GM12875 (cell line): ENCODE data around the gene LAYN.

Experiments used
- H3K4me3 ChIP-seq: one replicate; pipeline ENCODE4 v1.5.1; 2011; ENCODE audit warnings: low read depth, low read length, control low read depth
- CTCF ChIP-seq: IDR thresholded peaks from 2 replicates; pipeline ENCODE4 v1.5.1; 2011; ENCODE audit warnings: low read depth, mild to moderate bottlenecking, control low read depth, inconsistent platforms, low read length, moderate library complexity, borderline replicate concordance; ENCODE audit not compliant: insufficient read depth

Gene LAYN

GRCh38 chr11:111512296-111513239 lies 28.0 kb upstream of the LAYN start, which contains the start of gene BTG4:
Gene BTG4, minus strand, starts transcription at chr11:111512386. Its CDS starts 13,610 bp downstream, at chr11:111498776.
- TF ChIP-seq CTCF = no peak
- H3K4me3 ChIP-seq = no peak within 1 kb of the TSS

DNA sequence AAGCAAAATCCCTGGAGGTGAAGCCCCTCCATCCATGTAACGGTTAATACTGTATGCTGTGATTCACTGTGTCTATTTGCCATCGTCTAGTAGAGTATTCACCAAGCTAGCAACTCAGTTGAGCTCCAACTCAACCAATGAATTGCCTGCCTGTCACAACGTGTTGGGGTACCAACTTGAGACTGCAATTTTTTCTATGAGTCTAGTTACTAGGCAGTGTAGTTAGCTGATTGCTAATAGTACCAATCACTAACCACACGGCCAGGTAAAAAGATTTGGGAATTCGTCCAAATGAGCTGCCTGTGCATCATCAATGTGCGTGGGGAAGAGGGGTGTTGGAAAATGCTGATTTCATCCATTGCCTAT lies 27.3 kb upstream of the LAYN start:
- no peak overlapping the region for H3K4me3 ChIP-seq

DNA sequence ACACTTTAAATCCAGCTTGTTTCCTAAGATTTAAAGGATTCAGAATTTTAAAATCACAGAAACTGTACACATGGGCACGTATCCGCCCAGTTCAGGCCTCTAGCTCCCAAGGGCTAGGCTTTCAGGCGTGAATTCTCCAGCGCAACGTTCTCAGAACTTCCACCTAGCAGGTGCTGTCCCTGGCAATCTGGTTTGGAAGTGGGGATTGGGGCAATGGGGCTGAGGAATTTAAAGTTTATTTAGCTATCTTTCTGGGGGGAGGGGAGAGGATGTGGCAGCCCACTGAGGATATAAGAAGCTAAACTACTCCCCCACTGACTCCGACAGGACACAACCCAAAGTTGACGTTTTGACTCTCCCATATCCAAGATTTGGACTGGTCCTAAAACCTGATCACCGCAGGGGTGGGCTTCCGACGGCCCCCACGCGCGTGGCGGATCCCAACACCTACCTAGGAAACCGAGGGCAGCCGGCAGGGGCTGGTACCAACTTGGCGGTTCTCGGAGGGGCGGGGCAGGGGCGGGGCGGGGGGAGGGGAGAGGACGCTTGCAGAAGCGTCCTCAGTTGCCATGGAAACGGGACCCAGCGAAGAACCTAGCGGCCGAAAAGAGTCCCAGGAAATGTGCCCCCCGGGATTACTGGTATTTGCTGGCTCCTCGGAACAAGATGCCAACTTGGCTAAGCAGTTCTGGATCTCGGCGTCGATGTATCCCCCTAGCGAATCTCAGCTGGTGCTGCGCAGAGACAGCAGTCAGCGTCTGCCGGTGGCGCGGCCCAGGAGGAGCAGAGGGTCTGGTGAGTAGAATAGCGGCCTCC lies 26.1 kb upstream of the LAYN start, which contains the start of gene HOATZ:
Gene HOATZ, plus strand, starts transcription at position 563 of the 816 bp plus-strand sequence. Its CDS starts 7 bp downstream, at position 570.
- no peak within 1 kb of the TSS for H3K4me3 ChIP-seq
- no peak for TF ChIP-seq CTCF

More for the DNA sequence above, 27.3 kb upstream of the LAYN start:
- TF ChIP-seq CTCF = no peak

DNA sequence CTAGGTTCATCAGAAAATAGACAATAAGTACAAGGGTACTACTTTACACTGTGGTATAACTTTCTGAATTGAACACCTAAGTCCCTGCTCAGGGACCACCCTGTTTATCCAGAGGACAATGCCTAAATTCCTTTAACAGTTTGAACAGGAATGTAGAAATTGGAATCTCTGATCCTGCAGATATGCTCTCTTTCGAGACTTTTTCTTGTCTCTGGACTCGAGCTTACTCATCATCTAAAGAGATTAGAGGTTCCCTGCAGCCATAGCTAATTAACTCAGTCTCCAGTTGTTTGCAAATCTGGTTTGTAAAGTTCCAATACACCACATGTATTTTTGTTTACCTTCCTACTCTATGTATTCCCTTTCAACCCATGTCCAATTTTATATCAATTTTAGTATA lies 24.9 kb upstream of the LAYN start:
- TF ChIP-seq CTCF = no peak
- no peak overlapping the region for H3K4me3 ChIP-seq

- no peak overlapping the region for H3K4me3 ChIP-seq
- TF ChIP-seq CTCF = no peak
These were observed 21.9 kb upstream of the LAYN start for GRCh38 chr11:111518668-111519067.

DNA sequence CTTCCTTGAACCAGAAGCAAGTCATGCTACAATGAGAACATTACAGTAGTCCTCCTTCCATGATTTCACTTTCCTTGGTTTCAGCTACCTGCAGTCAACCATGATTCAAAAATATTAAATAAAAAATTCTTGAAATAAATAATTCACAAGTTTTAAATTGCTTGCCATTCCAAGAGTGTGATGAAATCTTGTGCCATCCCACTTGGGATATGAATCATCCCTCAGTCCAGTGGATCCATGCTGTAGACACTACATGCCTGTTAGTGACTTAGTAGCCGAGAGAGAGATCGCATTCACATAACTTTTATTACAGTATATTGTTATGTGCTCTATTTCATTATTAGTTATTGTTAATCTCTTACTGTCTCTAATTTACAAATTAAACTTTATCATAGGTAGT lies 20.0 kb upstream of the LAYN start:
- H3K4me3 ChIP-seq = no peak overlapping the region
- TF ChIP-seq CTCF = no peak
